HCT116 (cell line): Measurements from ENCODE around the gene KMT2B. TPM values are rescaled to one million over a fixed set of nuclear protein-coding genes. Genes with fewer than 3 reads are reported as not detected.

Experiments
- ATAC-seq: fragments of 200-7000 bp; cut with Tn5 transposase; 2 replicates; pipeline ENCODE4 v1.9.1; 2020; ENCODE audit warnings: mild to moderate bottlenecking, moderate library complexity
- BruUV-seq: library from RNA; stranded (reverse); fragments of 400-500 nt; replicated peaks from 2 replicates; lab custom pipeline; 2021; lab: Mats Ljungman, UMichigan
- CTCF ChIA-PET: fragments of 300-600 bp; sonication (Branson Sonifier 250); formaldehyde crosslinking; loops from one replicate; lab custom pipeline; 2021; ENCODE audit warnings: antibody characterized with exemption; lab: Charles Lee
- POLR2A ChIA-PET: fragments of 300-600, 350-600 bp; sonication (Branson Sonifier 250); formaldehyde crosslinking; loops from one replicate; lab custom pipeline; 2021; ENCODE audit warnings: antibody characterized with exemption; lab: Charles Lee
- RAD21 ChIA-PET, 2 experiments: fragments of 300-600 bp; sonication (Branson Sonifier 250); formaldehyde crosslinking; loops; one replicate each; lab custom pipeline; 2023; ENCODE audit warnings: low total read pairs in 2 of 2; ENCODE audit not compliant: uncharacterized antibody in 2 of 2, unreplicated experiment in 2 of 2, low non-redundant PET in 1 of 2; lab: Charles Lee
- DNase-seq: peaks from one replicate; pipeline ENCODE4 v3.0.0-alpha.2; 2010; ENCODE audit warnings: low read depth, low spot score
- H2AFZ ChIP-seq: fragments of 200-600 bp; shearing (Covaris generic), sonication (generic); 2 replicates; pipeline ENCODE4 v1.6.1; 2017; ENCODE audit warnings: low read depth, mixed run types, mixed read lengths, antibody characterized with exemption, low read length; ENCODE audit not compliant: poor library complexity, severe bottlenecking
- H3K27ac ChIP-seq: 2 replicates; pipeline ENCODE4 v1.5.1; 2012; ENCODE audit warnings: low read depth, low read length
- H3K27me3 ChIP-seq: fragments of 200-600 bp; sonication (generic); 2 replicates; pipeline ENCODE4 v1.6.1; 2016; ENCODE audit warnings: mixed run types, low read length, mixed read lengths; ENCODE audit not compliant: insufficient read depth
- H3K36me3 ChIP-seq, 2 experiments: fragments of 200-500 bp in 1 of 2; fragments of 200-600 bp in 1 of 2; sonication (Bioruptor generic) in 1 of 2; sonication (generic) in 1 of 2; 2 replicates each; pipeline versions ENCODE4 v1.5.1 to v1.6.1; 2014 to 2016; ENCODE audit warnings: low read length in 2 of 2, inconsistent platforms in 1 of 2, mixed read lengths in 1 of 2, mixed run types in 1 of 2; ENCODE audit not compliant: insufficient read depth in 2 of 2, control insufficient read depth in 1 of 2
- H3K4me1 ChIP-seq, 2 experiments: fragments of 200-600 bp in 1 of 2; sonication (generic) in 1 of 2; 2 replicates each; pipeline versions ENCODE4 v1.5.1 to v1.6.1; 2012 to 2017; ENCODE audit warnings: low read length in 2 of 2, inconsistent platforms in 1 of 2, mild to moderate bottlenecking in 1 of 2, mixed read lengths in 1 of 2, mixed run types in 1 of 2, moderate library complexity in 1 of 2; ENCODE audit not compliant: insufficient read depth in 2 of 2, control insufficient read depth in 1 of 2
- H3K4me2 ChIP-seq: fragments of 200-600 bp; sonication (generic); 2 replicates; pipeline ENCODE4 v1.6.1; 2017; ENCODE audit warnings: mixed run types, low read length, mixed read lengths
- H3K4me3 ChIP-seq, 2 experiments: fragments of 200-600 bp in 1 of 2; sonication (generic) in 1 of 2; replicated peaks in 1 of 2; 2 replicates each; pipeline ENCODE4 v1.5.1; 2011 to 2016; ENCODE audit warnings: low read length in 2 of 2, control low read depth in 1 of 2, low read depth in 1 of 2, mild to moderate bottlenecking in 1 of 2, mixed read lengths in 1 of 2, mixed run types in 1 of 2
- H3K79me2 ChIP-seq: fragments of 200-600 bp; sonication (generic); 2 replicates; pipeline ENCODE4 v1.6.1; 2017; ENCODE audit warnings: mild to moderate bottlenecking, mixed run types, low read length, moderate library complexity, mixed read lengths; ENCODE audit not compliant: insufficient read depth
- H3K9ac ChIP-seq: fragments of 200-600 bp; sonication (generic); 2 replicates; pipeline ENCODE4 v1.6.1; 2016; ENCODE audit warnings: low read length, mixed read lengths
- H3K9me2 ChIP-seq: fragments of 200-600 bp; sonication (generic), shearing (Covaris generic); 2 replicates; pipeline ENCODE4 v1.6.1; 2017; ENCODE audit warnings: mixed run types, mild to moderate bottlenecking, moderate library complexity; ENCODE audit not compliant: insufficient read depth
- H3K9me3 ChIP-seq, 2 experiments: fragments of 200-500 bp in 1 of 2; fragments of 200-600 bp in 1 of 2; sonication (Bioruptor generic) in 1 of 2; sonication (generic) in 1 of 2; 2 replicates each; pipeline ENCODE4 v1.6.1; 2014 to 2017; ENCODE audit warnings: low read length in 2 of 2, mixed read lengths in 2 of 2, inconsistent platforms in 1 of 2, low read depth in 1 of 2, mild to moderate bottlenecking in 1 of 2, mixed run types in 1 of 2, moderate library complexity in 1 of 2; ENCODE audit not compliant: control insufficient read depth in 1 of 2, insufficient read depth in 1 of 2
- H4K20me1 ChIP-seq: fragments of 200-600 bp; sonication (generic), shearing (Covaris generic); 2 replicates; pipeline ENCODE4 v1.6.1; 2017; ENCODE audit warnings: mixed run types, mild to moderate bottlenecking, moderate library complexity; ENCODE audit not compliant: insufficient read depth
- CBX3 ChIP-seq: IDR thresholded peaks from 2 replicates; pipeline ENCODE4 v1.6.1; 2012; ENCODE audit warnings: low read depth
- CEBPB ChIP-seq: IDR thresholded peaks from 2 replicates; pipeline ENCODE4 v1.6.1; 2012; ENCODE audit warnings: low read depth
- EGR1 ChIP-seq: IDR thresholded peaks from 2 replicates; pipeline ENCODE4 v1.6.1; 2012; ENCODE audit warnings: low read depth
- ELF1 ChIP-seq: IDR thresholded peaks from 2 replicates; pipeline ENCODE4 v1.6.1; 2012; ENCODE audit warnings: low read depth, borderline replicate concordance
- EZH2phosphoT487 ChIP-seq: fragments of 200-600 bp; IDR thresholded peaks from 2 replicates; pipeline ENCODE4 v1.6.1; 2018; ENCODE audit warnings: antibody characterized with exemption, borderline replicate concordance
- FOSL1 ChIP-seq: IDR thresholded peaks from 2 replicates; pipeline ENCODE4 v1.6.1; 2012; ENCODE audit warnings: low read depth
- POLR2AphosphoS5 ChIP-seq: IDR thresholded peaks from 2 replicates; pipeline ENCODE4 v1.6.1; 2011; ENCODE audit warnings: mild to moderate bottlenecking, low read depth, low read length, moderate library complexity
- RAD21 ChIP-seq: IDR thresholded peaks from 2 replicates; pipeline ENCODE4 v1.6.1; 2012; ENCODE audit warnings: low read depth, mild to moderate bottlenecking
- SIN3A ChIP-seq: IDR thresholded peaks from 2 replicates; pipeline ENCODE4 v1.6.1; 2012; ENCODE audit warnings: low read depth
- TCF7L2 ChIP-seq: IDR thresholded peaks from 2 replicates; pipeline ENCODE4 v1.7.0; 2011; ENCODE audit warnings: borderline replicate concordance, inconsistent platforms; ENCODE audit not compliant: insufficient read depth, insufficient read length; ENCODE audit errors: extremely low read depth
- YY1 ChIP-seq: IDR thresholded peaks from 2 replicates; pipeline ENCODE4 v1.6.1; 2011; ENCODE audit warnings: low read length, low read depth, moderate library complexity, mild to moderate bottlenecking; ENCODE audit not compliant: insufficient replicate concordance; ENCODE audit errors: extremely low read depth
- ZFX ChIP-seq: fragments of 450-650 bp; IDR thresholded peaks from 2 replicates; pipeline ENCODE4 v1.6.1; 2017
- intact Hi-C: fragments of 100-400 bp; cut with micrococcal nuclease; formaldehyde crosslinking; loops from 2 replicates; pipeline ENCODE4 v1.10.0; 2022
- total RNA-seq: library from RNA; stranded (reverse); gene quantifications from one replicate; pipeline ENCODE4 v1.2.1, GENCODE V29; 2021; ENCODE audit not compliant: unreplicated experiment
- TF ChIP-seq, protein P1 (sequence below): IDR thresholded peaks from 2 replicates; pipeline ENCODE4 v1.6.1; 2012
- TF ChIP-seq, protein P2 (sequence below): IDR thresholded peaks from 2 replicates; pipeline ENCODE4 v1.6.1; 2011; ENCODE audit warnings: mild to moderate bottlenecking, low read length, moderate library complexity; ENCODE audit not compliant: insufficient replicate concordance; ENCODE audit errors: extremely low read depth
- TF ChIP-seq, protein P3 (sequence below): IDR thresholded peaks from 2 replicates; pipeline ENCODE4 v1.6.1; 2012; ENCODE audit warnings: low read depth
- TF ChIP-seq, protein P4 (sequence below), 3 experiments: fragments of 200-600 bp in 1 of 3; sonication (generic) in 1 of 3; IDR thresholded peaks in 2 of 3; conservative IDR thresholded peaks in 1 of 3; 2 replicates each; pipeline ENCODE4 v1.5.1; 2012 to 2017; ENCODE audit warnings: low read depth in 2 of 3, low read length in 2 of 3, antibody characterized with exemption in 1 of 3, borderline replicate concordance in 1 of 3, control low read depth in 1 of 3, mild to moderate bottlenecking in 1 of 3, mixed read lengths in 1 of 3, mixed run types in 1 of 3, moderate library complexity in 1 of 3; ENCODE audit not compliant: insufficient read depth in 1 of 3

The KMT2B gene
- total RNA-seq, 1 experiment from 2014 or later = 29.9 TPM

DNA sequence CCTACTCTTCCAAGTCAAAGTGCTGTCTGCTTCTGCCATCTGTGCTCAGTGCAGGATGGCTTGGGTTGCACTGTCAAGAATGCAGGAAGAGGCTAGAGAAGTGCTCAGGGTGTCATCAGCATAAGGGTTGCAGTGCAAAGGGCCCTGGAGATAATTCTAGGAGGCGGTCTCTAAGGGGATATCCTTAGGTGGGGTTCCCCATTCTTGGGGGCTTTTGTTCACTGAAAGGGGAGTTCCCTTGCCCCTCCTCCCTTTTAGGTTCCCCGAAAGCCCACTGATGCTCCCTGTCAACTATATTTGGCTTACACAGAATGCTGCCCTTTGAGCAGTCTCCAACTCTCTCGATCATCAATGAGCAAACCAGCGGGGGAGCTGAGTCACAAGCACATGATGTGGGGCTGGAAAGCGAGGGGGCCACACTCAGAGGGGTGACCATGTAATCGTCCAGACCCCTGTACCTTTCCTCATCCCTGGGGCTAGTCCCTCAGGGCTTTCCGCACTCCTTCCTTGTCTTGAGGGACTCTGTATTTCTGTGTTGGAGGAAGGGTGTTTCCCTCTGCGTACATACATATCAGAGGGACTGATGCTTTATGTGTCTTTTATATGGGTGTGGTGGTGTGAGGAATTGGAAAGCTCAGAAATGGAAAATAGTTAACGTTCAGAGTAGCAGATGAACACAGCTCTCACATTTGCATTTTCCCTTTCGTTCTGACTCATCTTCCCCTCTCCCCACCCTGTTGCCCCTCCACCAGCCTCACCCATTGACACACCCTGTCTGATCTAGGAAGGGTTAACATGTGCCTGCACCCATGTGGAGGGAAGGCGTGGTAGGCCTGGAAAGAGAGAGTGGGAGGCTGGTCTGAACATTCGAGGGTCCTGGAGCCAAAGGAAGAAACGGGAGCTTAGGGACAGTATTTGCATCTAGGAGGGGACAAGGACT lies 6.7 kb upstream of the KMT2B start:
- H3K27ac ChIP-seq = no peak overlapping the region
- H3K9me2 ChIP-seq = no peaks in the 10 kb centered on the region
- ChIA-PET RAD21 (no interaction called here), CTCF (interaction anchor here (0.6 to 1.6 kb wide), 3 partner anchors 14 to 109 kb away, joined by 3 to 4 read pairs (median 4); no protein-coding TSS in a partner anchor), POLR2A (interaction anchor here (1.2 kb wide), 1 partner anchor 37 kb away, joined by 3 read pairs; the partner anchor contains the start of gene LIN37)
- no peak overlapping the region for H3K4me3 ChIP-seq
- H3K4me1 ChIP-seq = peaks cover 7 to 22% of the 10 kb centered on the region in 2 experiments; a peak in 3 of 4 replicates
- H3K4me2 ChIP-seq = no peak overlapping the region
- no TSS peak for BruUV-seq
- no peak overlapping the region for H2AFZ ChIP-seq
- H4K20me1 ChIP-seq = no peaks in the 10 kb centered on the region
- no peaks in the 10 kb centered on the region for H3K27me3 ChIP-seq
- peaks cover 5% of the 10 kb centered on the region; the same call in 1 of the 2 replicates for H3K79me2 ChIP-seq
- intact Hi-C loops = loop anchor here (10.0 kb wide), 1 partner anchor 356 kb away; the partner anchor contains the start of gene FFAR3
- ATAC-seq (no peak), DNase-seq (no peak)
- H3K9ac ChIP-seq = no peak overlapping the region
- H3K9me3 ChIP-seq = no peaks in the 10 kb centered on the region
- TF ChIP-seq EGR1 = no peak
- no peak for TF ChIP-seq CBX3
- no peak for TF ChIP-seq YY1
- TF ChIP-seq ZFX = no peak
- no peak for TF ChIP-seq ELF1
- TF ChIP-seq RAD21 = no peak
- no peak for TF ChIP-seq EZH2phosphoT487
- TF ChIP-seq, protein P1, sequence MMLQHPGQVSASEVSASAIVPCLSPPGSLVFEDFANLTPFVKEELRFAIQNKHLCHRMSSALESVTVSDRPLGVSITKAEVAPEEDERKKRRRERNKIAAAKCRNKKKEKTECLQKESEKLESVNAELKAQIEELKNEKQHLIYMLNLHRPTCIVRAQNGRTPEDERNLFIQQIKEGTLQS = no peak
- TF ChIP-seq POLR2AphosphoS5 = no peak
- TF ChIP-seq CEBPB = no peak
- TF ChIP-seq, protein P2, sequence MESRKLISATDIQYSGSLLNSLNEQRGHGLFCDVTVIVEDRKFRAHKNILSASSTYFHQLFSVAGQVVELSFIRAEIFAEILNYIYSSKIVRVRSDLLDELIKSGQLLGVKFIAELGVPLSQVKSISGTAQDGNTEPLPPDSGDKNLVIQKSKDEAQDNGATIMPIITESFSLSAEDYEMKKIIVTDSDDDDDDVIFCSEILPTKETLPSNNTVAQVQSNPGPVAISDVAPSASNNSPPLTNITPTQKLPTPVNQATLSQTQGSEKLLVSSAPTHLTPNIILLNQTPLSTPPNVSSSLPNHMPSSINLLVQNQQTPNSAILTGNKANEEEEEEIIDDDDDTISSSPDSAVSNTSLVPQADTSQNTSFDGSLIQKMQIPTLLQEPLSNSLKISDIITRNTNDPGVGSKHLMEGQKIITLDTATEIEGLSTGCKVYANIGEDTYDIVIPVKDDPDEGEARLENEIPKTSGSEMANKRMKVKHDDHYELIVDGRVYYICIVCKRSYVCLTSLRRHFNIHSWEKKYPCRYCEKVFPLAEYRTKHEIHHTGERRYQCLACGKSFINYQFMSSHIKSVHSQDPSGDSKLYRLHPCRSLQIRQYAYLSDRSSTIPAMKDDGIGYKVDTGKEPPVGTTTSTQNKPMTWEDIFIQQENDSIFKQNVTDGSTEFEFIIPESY = no peak
- TF ChIP-seq, protein P3, sequence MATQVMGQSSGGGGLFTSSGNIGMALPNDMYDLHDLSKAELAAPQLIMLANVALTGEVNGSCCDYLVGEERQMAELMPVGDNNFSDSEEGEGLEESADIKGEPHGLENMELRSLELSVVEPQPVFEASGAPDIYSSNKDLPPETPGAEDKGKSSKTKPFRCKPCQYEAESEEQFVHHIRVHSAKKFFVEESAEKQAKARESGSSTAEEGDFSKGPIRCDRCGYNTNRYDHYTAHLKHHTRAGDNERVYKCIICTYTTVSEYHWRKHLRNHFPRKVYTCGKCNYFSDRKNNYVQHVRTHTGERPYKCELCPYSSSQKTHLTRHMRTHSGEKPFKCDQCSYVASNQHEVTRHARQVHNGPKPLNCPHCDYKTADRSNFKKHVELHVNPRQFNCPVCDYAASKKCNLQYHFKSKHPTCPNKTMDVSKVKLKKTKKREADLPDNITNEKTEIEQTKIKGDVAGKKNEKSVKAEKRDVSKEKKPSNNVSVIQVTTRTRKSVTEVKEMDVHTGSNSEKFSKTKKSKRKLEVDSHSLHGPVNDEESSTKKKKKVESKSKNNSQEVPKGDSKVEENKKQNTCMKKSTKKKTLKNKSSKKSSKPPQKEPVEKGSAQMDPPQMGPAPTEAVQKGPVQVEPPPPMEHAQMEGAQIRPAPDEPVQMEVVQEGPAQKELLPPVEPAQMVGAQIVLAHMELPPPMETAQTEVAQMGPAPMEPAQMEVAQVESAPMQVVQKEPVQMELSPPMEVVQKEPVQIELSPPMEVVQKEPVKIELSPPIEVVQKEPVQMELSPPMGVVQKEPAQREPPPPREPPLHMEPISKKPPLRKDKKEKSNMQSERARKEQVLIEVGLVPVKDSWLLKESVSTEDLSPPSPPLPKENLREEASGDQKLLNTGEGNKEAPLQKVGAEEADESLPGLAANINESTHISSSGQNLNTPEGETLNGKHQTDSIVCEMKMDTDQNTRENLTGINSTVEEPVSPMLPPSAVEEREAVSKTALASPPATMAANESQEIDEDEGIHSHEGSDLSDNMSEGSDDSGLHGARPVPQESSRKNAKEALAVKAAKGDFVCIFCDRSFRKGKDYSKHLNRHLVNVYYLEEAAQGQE = no peak
- TF ChIP-seq, protein P4, sequence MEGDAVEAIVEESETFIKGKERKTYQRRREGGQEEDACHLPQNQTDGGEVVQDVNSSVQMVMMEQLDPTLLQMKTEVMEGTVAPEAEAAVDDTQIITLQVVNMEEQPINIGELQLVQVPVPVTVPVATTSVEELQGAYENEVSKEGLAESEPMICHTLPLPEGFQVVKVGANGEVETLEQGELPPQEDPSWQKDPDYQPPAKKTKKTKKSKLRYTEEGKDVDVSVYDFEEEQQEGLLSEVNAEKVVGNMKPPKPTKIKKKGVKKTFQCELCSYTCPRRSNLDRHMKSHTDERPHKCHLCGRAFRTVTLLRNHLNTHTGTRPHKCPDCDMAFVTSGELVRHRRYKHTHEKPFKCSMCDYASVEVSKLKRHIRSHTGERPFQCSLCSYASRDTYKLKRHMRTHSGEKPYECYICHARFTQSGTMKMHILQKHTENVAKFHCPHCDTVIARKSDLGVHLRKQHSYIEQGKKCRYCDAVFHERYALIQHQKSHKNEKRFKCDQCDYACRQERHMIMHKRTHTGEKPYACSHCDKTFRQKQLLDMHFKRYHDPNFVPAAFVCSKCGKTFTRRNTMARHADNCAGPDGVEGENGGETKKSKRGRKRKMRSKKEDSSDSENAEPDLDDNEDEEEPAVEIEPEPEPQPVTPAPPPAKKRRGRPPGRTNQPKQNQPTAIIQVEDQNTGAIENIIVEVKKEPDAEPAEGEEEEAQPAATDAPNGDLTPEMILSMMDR (IDR thresholded peaks at IDR 0.05 in 2 of 3, conservative IDR thresholded peaks at IDR 0.05 in 1 of 3; ENCODE audit: borderline replicate concordance in 1 of 3, insufficient read depth in 1 of 3, low read depth in 2 of 3, low read length in 2 of 3) = no peak
- TF ChIP-seq TCF7L2 = no peak
- no peak for TF ChIP-seq FOSL1
- TF ChIP-seq SIN3A = no peak
- no peaks in the 10 kb centered on the region for H3K36me3 ChIP-seq
